BE2C (cell line): ENCODE data around the gene PRTN3.

Experiments used
- DNase-seq: peaks from one replicate; pipeline ENCODE4 v3.0.0-alpha.2; 2020
- H3K27me3 ChIP-seq: fragments of 250-450 bp; sonication (Bioruptor Pico); 2 replicates; pipeline ENCODE4 v1.5.1; 2020; ENCODE audit warnings: mild to moderate bottlenecking
- H3K36me3 ChIP-seq: fragments of 250-450 bp; sonication (Bioruptor Pico); 2 replicates; pipeline ENCODE4 v1.5.1; 2020; ENCODE audit warnings: mild to moderate bottlenecking
- H3K4me1 ChIP-seq: fragments of 250-450 bp; sonication (Bioruptor Pico); 2 replicates; pipeline ENCODE4 v1.5.1; 2020
- H3K4me3 ChIP-seq: 2 replicates; pipeline ENCODE4 v1.5.1; 2011; ENCODE audit warnings: low read depth, low read length
- H3K9me3 ChIP-seq: fragments of 250-450 bp; sonication (Bioruptor Pico); 2 replicates; pipeline ENCODE4 v1.5.1; 2020
- TF ChIP-seq, protein P1 (sequence below): IDR thresholded peaks from 2 replicates; pipeline ENCODE4 v1.5.1; 2012; ENCODE audit warnings: mild to moderate bottlenecking, low read depth, low read length

The PRTN3 gene

DNA sequence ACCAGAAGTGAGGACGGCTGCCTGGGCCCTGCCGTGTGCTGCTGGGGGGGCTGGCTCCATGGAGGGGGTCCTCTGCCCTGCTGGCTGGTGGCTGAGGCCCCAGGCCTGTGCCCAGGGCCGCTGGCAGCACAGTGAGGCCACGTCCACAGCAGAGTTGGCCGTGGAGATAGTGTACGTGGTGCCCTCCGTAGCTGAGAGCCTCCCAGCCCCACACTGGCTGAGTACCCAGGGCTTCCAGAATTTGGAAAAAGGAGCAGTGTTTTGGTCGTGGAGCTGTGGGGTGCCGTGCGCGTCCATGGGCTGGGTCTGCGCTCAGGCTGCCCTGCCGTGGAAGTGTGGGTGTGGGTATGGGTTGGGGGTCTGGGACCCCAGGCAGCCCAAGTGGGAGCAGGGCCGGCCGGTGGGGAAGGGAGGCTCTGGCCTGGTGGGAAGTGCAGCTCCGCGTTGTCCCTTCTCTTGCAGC lies 37.7 kb upstream of the PRTN3 start:
- Histone ChIP-seq H3K36me3 (peaks cover 100% of the 10 kb centered on the region), H3K27me3 (no peaks in the 10 kb centered on the region), H3K4me3 (peak overlapping the region; percentile 19; the same call in 1 of the 2 replicates), H3K9me3 (no peaks in the 10 kb centered on the region), H3K4me1 (peaks cover 32% of the 10 kb centered on the region)
- no peak for DNase-seq
- TF ChIP-seq, protein P1, sequence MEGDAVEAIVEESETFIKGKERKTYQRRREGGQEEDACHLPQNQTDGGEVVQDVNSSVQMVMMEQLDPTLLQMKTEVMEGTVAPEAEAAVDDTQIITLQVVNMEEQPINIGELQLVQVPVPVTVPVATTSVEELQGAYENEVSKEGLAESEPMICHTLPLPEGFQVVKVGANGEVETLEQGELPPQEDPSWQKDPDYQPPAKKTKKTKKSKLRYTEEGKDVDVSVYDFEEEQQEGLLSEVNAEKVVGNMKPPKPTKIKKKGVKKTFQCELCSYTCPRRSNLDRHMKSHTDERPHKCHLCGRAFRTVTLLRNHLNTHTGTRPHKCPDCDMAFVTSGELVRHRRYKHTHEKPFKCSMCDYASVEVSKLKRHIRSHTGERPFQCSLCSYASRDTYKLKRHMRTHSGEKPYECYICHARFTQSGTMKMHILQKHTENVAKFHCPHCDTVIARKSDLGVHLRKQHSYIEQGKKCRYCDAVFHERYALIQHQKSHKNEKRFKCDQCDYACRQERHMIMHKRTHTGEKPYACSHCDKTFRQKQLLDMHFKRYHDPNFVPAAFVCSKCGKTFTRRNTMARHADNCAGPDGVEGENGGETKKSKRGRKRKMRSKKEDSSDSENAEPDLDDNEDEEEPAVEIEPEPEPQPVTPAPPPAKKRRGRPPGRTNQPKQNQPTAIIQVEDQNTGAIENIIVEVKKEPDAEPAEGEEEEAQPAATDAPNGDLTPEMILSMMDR: no peak

DNA sequence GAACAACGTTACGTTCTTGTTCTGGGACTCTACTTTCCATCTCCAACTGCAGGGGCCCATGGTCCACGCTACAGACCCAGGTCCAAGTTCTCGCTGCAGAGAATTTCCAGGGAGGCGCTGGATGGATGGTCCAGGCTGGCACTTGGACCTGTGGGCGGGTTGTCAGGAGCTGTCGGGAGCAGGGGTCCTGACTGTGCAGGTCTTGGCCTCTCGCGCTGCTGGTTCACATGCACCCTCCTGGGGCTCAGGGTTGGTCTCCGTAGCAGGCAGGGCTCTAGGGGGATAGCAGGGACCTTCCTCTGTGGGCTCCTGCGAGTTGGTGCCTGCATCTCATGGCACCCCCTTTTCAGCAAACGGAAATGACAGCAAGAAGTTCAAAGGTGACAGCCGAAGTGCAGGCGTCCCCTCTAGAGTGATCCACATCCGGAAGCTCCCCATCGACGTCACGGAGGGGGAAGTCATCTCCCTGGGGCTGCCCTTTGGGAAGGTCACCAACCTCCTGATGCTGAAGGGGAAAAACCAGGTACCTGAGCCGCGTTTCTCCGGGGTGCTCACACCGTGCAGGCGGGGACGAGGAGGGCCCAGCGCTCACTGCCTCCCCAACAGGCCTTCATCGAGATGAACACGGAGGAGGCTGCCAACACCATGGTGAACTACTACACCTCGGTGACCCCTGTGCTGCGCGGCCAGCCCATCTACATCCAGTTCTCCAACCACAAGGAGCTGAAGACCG lies 36.9 kb upstream of the PRTN3 start:
- peaks cover 98% of the 10 kb centered on the region for H3K36me3 ChIP-seq

DNA sequence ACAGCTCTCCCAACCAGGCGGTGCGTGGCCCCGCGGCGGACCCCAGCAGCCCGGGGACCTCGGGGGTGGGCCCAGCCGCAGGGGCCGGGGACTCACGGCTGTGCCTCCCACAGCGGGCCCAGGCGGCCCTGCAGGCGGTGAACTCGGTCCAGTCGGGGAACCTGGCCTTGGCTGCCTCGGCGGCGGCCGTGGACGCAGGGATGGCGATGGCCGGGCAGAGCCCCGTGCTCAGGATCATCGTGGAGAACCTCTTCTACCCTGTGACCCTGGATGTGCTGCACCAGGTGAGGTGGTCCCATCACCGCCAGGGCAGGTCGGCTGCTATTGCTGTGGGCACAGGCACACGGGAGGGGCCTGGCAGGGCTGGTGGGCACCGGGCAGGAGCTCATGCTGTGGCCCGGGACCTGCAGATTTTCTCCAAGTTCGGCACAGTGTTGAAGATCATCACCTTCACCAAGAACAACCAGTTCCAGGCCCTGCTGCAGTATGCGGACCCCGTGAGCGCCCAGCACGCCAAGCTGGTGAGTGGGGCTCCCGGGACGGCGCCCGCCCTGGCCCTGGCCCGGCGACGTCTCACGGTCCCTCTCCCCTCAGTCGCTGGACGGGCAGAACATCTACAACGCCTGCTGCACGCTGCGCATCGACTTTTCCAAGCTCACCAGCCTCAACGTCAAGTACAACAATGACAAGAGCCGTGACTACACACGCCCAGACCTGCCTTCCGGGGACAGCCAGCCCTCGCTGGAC lies 36.2 kb upstream of the PRTN3 start:
- no peak for DNase-seq
- H3K36me3 ChIP-seq: peaks cover 98% of the 10 kb centered on the region
- no peaks in the 10 kb centered on the region for H3K27me3 ChIP-seq
- H3K4me1 ChIP-seq: peaks cover 32% of the 10 kb centered on the region
- no peaks in the 10 kb centered on the region for H3K9me3 ChIP-seq
- H3K4me3 ChIP-seq: no peak overlapping the region
- TF ChIP-seq, protein P1: no peak

More for the DNA sequence above, 36.9 kb upstream of the PRTN3 start:
- DNase-seq: no peak
- no peaks in the 10 kb centered on the region for H3K9me3 ChIP-seq
- H3K4me3 ChIP-seq: no peak overlapping the region
- TF ChIP-seq, protein P1: no peak
- peaks cover 32% of the 10 kb centered on the region for H3K4me1 ChIP-seq
- H3K27me3 ChIP-seq: no peaks in the 10 kb centered on the region

DNA sequence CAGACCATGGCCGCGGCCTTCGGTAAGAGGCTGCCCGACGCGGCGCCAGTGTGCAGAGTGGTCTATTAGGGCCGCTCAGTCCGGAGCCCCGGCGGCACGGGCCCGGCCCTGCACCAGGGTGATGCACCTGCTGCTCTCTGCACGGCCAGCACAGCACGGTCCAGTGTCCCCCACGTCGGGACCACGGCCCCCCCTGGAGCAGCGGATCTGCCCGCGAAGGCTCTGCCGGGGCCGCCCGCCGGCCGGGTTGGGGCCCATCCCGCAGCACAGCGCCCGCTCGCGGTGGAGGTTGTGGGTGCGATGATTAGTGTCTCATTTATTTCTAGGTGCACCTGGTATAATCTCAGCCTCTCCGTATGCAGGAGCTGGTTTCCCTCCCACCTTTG lies 35.6 kb upstream of the PRTN3 start:
- peaks cover 32% of the 10 kb centered on the region for H3K4me1 ChIP-seq
- H3K27me3 ChIP-seq: no peaks in the 10 kb centered on the region
- no peak overlapping the region for H3K4me3 ChIP-seq
- TF ChIP-seq, protein P1: no peak
- H3K36me3 ChIP-seq: peaks cover 98% of the 10 kb centered on the region
- no peak for DNase-seq
- no peaks in the 10 kb centered on the region for H3K9me3 ChIP-seq

DNA sequence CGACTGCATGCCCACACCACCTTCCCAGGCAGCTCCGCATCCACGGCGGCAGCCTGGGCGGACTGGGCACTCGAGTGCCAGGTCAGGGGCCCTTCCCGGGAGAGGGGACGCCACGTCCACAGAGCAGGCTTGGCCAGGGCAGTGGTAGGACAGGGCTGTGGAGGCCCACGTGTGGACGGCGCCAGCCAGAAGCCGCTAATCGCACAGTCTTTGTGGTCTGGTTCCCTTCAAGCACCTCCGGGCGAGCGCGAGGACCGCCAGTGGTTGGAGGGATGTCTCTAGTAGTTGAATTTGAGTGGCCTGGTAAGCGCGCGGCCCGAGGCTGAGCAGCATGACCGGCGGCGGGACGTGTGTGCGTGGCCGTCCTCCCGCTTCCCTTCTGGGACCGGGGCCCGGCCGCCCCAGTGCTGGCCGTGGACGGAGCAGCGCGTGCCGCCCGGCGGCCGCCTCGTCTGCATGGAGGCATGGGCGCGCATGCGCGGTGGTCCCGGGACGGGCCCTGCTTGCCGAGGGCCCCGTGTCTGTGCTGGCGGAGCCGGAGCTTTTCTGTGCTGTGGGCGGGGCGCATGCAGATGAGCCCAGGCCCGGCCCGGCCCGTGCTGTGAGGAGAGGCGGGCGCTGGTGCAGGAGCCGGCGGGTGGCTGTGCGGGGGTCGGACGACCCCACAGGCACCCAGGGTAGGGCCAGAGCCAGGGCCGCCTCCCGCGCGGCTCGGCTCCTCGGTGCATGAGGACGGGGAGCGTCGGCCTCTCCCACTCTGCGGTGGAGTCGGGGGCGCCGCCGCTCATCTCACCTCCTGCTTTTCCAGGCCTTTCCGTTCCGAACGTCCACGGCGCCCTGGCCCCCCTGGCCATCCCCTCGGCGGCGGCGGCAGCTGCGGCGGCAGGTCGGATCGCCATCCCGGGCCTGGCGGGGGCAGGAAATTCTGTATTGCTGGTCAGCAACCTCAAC lies 34.9 kb upstream of the PRTN3 start:
- TF ChIP-seq, protein P1: no peak
- H3K9me3 ChIP-seq: no peaks in the 10 kb centered on the region
- peak; percentile 69 for DNase-seq

More for the DNA sequence above, 34.9 kb upstream of the PRTN3 start:
- H3K4me3 ChIP-seq: no peak overlapping the region; the same call in 1 of the 2 replicates
- H3K36me3 ChIP-seq: peaks cover 98% of the 10 kb centered on the region
- no peaks in the 10 kb centered on the region for H3K27me3 ChIP-seq
- peaks cover 29% of the 10 kb centered on the region for H3K4me1 ChIP-seq
